OCI-LY7 (cell line): ENCODE results near the gene OR1N1. TPM values are rescaled to one million over a fixed set of nuclear protein-coding genes. Genes with fewer than 3 reads are reported as not detected.

ENCODE experiments used
- total RNA-seq, 2 experiments: library from RNA; depleted of rRNA in 1 of 2; stranded (reverse); fragments of >200 nt in 1 of 2; shearing (Covaris generic) in 1 of 2; gene quantifications; 2 replicates each; pipeline ENCODE4 v1.2.3, GENCODE V29; 2014 to 2022

Gene OR1N1
- total RNA-seq, 2 experiments from 2014 or later = not detected

Other genes with a start within 250 kb of the OR1N1 start
- 0.79 and 0.85 TPM in 2 replicates for gene PTGS1, start 156.3 kb downstream of the OR1N1 start, total RNA-seq (2014; rRNA removed; shearing (Covaris generic))
- gene PTGS1, start 156.3 kb downstream of the OR1N1 start, total RNA-seq (2022) = 1.5 and 2.2 TPM in 2 replicates
- not detected in 2 replicates for gene OR1J1, start 49.4 kb downstream of the OR1N1 start, total RNA-seq (2014; rRNA removed; shearing (Covaris generic))
- not detected in 2 replicates for gene OR1J1, start 49.4 kb downstream of the OR1N1 start, total RNA-seq (2022)
- not detected in 2 replicates for gene OR1J2, start 16.5 kb downstream of the OR1N1 start, total RNA-seq (2014; rRNA removed; shearing (Covaris generic))
- not detected in 2 replicates for gene OR1J2, start 16.5 kb downstream of the OR1N1 start, total RNA-seq (2022)
- not detected in 2 replicates for gene OR1J4, start 8.2 kb downstream of the OR1N1 start, total RNA-seq (2014; rRNA removed; shearing (Covaris generic))
- gene OR1J4, start 8.2 kb downstream of the OR1N1 start, total RNA-seq (2022) = not detected in 2 replicates
- gene OR1N2, start 25.8 kb upstream of the OR1N1 start, total RNA-seq (2014; rRNA removed; shearing (Covaris generic)) = not detected in 2 replicates
- gene OR1N2, start 25.8 kb upstream of the OR1N1 start, total RNA-seq (2022) = not detected in 2 replicates
- gene OR1L8, start 56.1 kb upstream of the OR1N1 start, total RNA-seq (2014; rRNA removed; shearing (Covaris generic)) = not detected in 2 replicates
- not detected in 2 replicates for gene OR1L8, start 56.1 kb upstream of the OR1N1 start, total RNA-seq (2022)
- not detected in 2 replicates for gene OR1Q1, start 87.4 kb upstream of the OR1N1 start, total RNA-seq (2014; rRNA removed; shearing (Covaris generic))
- gene OR1Q1, start 87.4 kb upstream of the OR1N1 start, total RNA-seq (2022) = not detected in 2 replicates
- gene OR1B1, start 130.3 kb upstream of the OR1N1 start, total RNA-seq (2014; rRNA removed; shearing (Covaris generic)) = not detected in 2 replicates
- not detected in 2 replicates for gene OR1B1, start 130.3 kb upstream of the OR1N1 start, total RNA-seq (2022)
- gene OR1L1, start 134.4 kb upstream of the OR1N1 start, total RNA-seq (2014; rRNA removed; shearing (Covaris generic)) = not detected in 2 replicates
- gene OR1L1, start 134.4 kb upstream of the OR1N1 start, total RNA-seq (2022) = not detected in 2 replicates
- gene OR1L3, start 147.8 kb upstream of the OR1N1 start, total RNA-seq (2014; rRNA removed; shearing (Covaris generic)) = not detected in 2 replicates
- not detected in 2 replicates for gene OR1L3, start 147.8 kb upstream of the OR1N1 start, total RNA-seq (2022)
- gene OR1L4, start 196.7 kb upstream of the OR1N1 start, total RNA-seq (2014; rRNA removed; shearing (Covaris generic)) = not detected in 2 replicates
- not detected in 2 replicates for gene OR1L4, start 196.7 kb upstream of the OR1N1 start, total RNA-seq (2022)
- gene OR1L6, start 215.0 kb upstream of the OR1N1 start, total RNA-seq (2014; rRNA removed; shearing (Covaris generic)) = not detected in 2 replicates
- gene OR1L6, start 215.0 kb upstream of the OR1N1 start, total RNA-seq (2022) = not detected in 2 replicates